Heart left ventricle (tissue), 13 donors: ENCODE results near the gene ZNF507.

Experiments
- POLR2A ChIP-seq, 2 donors: fragments of 450-650 bp; IDR thresholded peaks; one replicate each; pipeline ENCODE4 v1.6.1; 2017; ENCODE audit warnings: antibody characterized with exemption in 2 of 2, mild to moderate bottlenecking in 2 of 2, moderate library complexity in 2 of 2
- TF ChIP-seq, protein P1 (sequence below), 12 donors: fragments of 200-600 bp; sonication (generic) in 4 of 12; IDR thresholded peaks; one replicate each; pipeline versions ENCODE4 v1.5.0 to v1.8.0; 2018 to 2022; ENCODE audit warnings: antibody characterized with exemption in 12 of 12, mild to moderate bottlenecking in 5 of 12
- donor health status: ischemic (EF 13 %, LVEDD 7.1; RV severe dilation, severe dysfunction).
- donor health status: DM: no; HTN: yes; CAD: no.
- donor health status: DM: no; HTN: no; CAD: no.
- donor health status: ischemic (EF 25% LVEDD 6.9; RV normal size, moderate dysfunction).
- donor health status: ischemic (EF 25% LVEDD 5.7; RV mildly dilated, moderate dysfunction).
- donor health status: ischemic (EF 35%, LVEDD 5.7; RV mildly dilated, moderate dysfunction).
- donor health status: nonischemic (EF 11% LVEDD 7.7; RV severe dilation, severe dysfunction).
- donor health status: DM: yes; HTN: yes; CAD: no.
- donor health status: PGD.
- donor health status: ischemic (EF 29% LVEDD 5.4; RV normal size, mild dysfunction).
- donor health status: nonischemic (EF 23%, LVEDD 6.1; RV moderate dilation, normal function).

DNA sequence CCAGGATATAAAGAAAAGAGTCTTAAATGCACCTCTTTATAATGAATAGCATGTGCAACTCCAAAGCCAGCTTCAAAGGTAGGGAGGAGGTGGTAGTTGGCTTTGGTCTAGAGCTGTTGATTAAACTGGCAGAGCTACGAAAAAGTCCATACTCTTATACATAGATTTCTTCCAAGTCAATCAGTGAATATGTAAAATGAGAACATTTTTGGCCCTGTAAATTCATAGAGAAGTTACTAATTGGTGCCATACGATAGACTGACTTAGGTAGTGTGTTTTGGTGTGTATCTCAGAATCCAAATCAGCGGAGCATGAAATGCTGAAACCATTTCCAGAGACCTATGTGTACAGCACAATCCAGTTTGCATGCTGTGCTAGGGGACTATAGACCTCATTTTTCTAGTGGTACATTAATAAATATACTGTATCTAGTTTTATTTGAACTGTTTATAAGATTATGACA is 43.0 kb downstream of the ZNF507 start:
- TF ChIP-seq, protein P1, sequence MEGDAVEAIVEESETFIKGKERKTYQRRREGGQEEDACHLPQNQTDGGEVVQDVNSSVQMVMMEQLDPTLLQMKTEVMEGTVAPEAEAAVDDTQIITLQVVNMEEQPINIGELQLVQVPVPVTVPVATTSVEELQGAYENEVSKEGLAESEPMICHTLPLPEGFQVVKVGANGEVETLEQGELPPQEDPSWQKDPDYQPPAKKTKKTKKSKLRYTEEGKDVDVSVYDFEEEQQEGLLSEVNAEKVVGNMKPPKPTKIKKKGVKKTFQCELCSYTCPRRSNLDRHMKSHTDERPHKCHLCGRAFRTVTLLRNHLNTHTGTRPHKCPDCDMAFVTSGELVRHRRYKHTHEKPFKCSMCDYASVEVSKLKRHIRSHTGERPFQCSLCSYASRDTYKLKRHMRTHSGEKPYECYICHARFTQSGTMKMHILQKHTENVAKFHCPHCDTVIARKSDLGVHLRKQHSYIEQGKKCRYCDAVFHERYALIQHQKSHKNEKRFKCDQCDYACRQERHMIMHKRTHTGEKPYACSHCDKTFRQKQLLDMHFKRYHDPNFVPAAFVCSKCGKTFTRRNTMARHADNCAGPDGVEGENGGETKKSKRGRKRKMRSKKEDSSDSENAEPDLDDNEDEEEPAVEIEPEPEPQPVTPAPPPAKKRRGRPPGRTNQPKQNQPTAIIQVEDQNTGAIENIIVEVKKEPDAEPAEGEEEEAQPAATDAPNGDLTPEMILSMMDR (IDR thresholded peaks at IDR 0.05), result no peak
- TF ChIP-seq POLR2A (IDR thresholded peaks at IDR 0.05), result no peak
